Measurements from ENCODE around the gene GSTM2. TPM values are rescaled to one million over a fixed set of nuclear protein-coding genes. Genes with fewer than 3 reads are reported as not detected.

The GSTM2 gene
- total RNA-seq, 1 experiment from 2014 or later: 2.5 TPM

GRCh38 chr1:109642626-109643025 lies 25.2 kb upstream of the GSTM2 start:
- TF ChIP-seq CTCF (IDR thresholded peaks at IDR 0.05; ENCODE audit: unreplicated experiment): no peak
- H3K27me3 Mint-ChIP-seq (ENCODE audit: unreplicated experiment): no peaks in the 10 kb centered on the region
- no TSS peak for BruUV-seq (replicated peaks)
- no peaks in the 10 kb centered on the region for H3K9me3 Mint-ChIP-seq (ENCODE audit: low read depth, unreplicated experiment)
- no peak for DNase-seq
- intact Hi-C loops (cut with micrococcal nuclease; ENCODE audit: unreplicated experiment): loop anchor here (1.0 to 5.0 kb wide), 4 partner anchors 60 to 340 kb away; partner anchors contain the start of genes AHCYL1 and GNAI3
- H3K4me1 Mint-ChIP-seq (ENCODE audit: low read depth, unreplicated experiment): peaks cover 16% of the 10 kb centered on the region
- H3K4me3 Mint-ChIP-seq (ENCODE audit: low read depth, unreplicated experiment): no peak overlapping the region
- H3K27ac Mint-ChIP-seq (ENCODE audit: unreplicated experiment): no peak overlapping the region
- H3K36me3 Mint-ChIP-seq (ENCODE audit: insufficient read depth, unreplicated experiment): peaks cover 15% of the 10 kb centered on the region
- CTCF ChIA-PET: no interaction called here

GRCh38 chr1:109643385-109644230 lies 24.2 kb upstream of the GSTM2 start:
- Mint-ChIP-seq H3K4me1 (ENCODE audit: low read depth, unreplicated experiment) (peaks cover 16% of the 10 kb centered on the region), H3K4me3 (ENCODE audit: low read depth, unreplicated experiment) (no peak overlapping the region), H3K27me3 (ENCODE audit: unreplicated experiment) (no peaks in the 10 kb centered on the region), H3K36me3 (ENCODE audit: insufficient read depth, unreplicated experiment) (peaks cover 10% of the 10 kb centered on the region), H3K27ac (ENCODE audit: unreplicated experiment) (no peak overlapping the region), H3K9me3 (ENCODE audit: low read depth, unreplicated experiment) (no peaks in the 10 kb centered on the region)
- peak; percentile 88 for DNase-seq
- CTCF ChIA-PET: interaction anchor here (1.5 kb wide), 1 partner anchor 60 kb away, joined by 3 read pairs; no protein-coding TSS in a partner anchor
- peak; percentile 64 for TF ChIP-seq CTCF (IDR thresholded peaks at IDR 0.05; ENCODE audit: unreplicated experiment)
- BruUV-seq (replicated peaks): no TSS peak
- intact Hi-C loops (cut with micrococcal nuclease; ENCODE audit: unreplicated experiment): loop anchor here (1.0 to 5.0 kb wide), 4 partner anchors 59 to 339 kb away; partner anchors contain the start of genes AHCYL1 and GNAI3

GRCh38 chr1:109644670-109645069 lies 23.2 kb upstream of the GSTM2 start:
- Mint-ChIP-seq H3K4me3 (ENCODE audit: low read depth, unreplicated experiment) (peak overlapping the region; percentile 34), H3K27me3 (ENCODE audit: unreplicated experiment) (no peaks in the 10 kb centered on the region), H3K9me3 (ENCODE audit: low read depth, unreplicated experiment) (no peaks in the 10 kb centered on the region), H3K27ac (ENCODE audit: unreplicated experiment) (no peak overlapping the region), H3K4me1 (ENCODE audit: low read depth, unreplicated experiment) (peaks cover 16% of the 10 kb centered on the region), H3K36me3 (ENCODE audit: insufficient read depth, unreplicated experiment) (peaks cover 10% of the 10 kb centered on the region)
- CTCF ChIA-PET: interaction anchor here (0.7 to 1.5 kb wide), 2 partner anchors 59 to 89 kb away, joined by 3 read pairs; no protein-coding TSS in a partner anchor
- no TSS peak for BruUV-seq (replicated peaks)
- peak; percentile 42 for DNase-seq
- intact Hi-C loops (cut with micrococcal nuclease; ENCODE audit: unreplicated experiment): loop anchor here (5.0 kb wide), 3 partner anchors 58 to 338 kb away; partner anchors contain the start of genes AHCYL1 and GNAI3
- TF ChIP-seq CTCF (IDR thresholded peaks at IDR 0.05; ENCODE audit: unreplicated experiment): no peak

GRCh38 chr1:109649491-109649914 lies 18.4 kb upstream of the GSTM2 start:
- H3K4me1 Mint-ChIP-seq (ENCODE audit: low read depth, unreplicated experiment): peaks cover 18% of the 10 kb centered on the region
- no peak for TF ChIP-seq CTCF (IDR thresholded peaks at IDR 0.05; ENCODE audit: unreplicated experiment)
- no peak for DNase-seq
- BruUV-seq (replicated peaks): no TSS peak
- intact Hi-C loops (cut with micrococcal nuclease; ENCODE audit: unreplicated experiment): no loop called here
- H3K36me3 Mint-ChIP-seq (ENCODE audit: insufficient read depth, unreplicated experiment): peaks cover 6% of the 10 kb centered on the region
- H3K9me3 Mint-ChIP-seq (ENCODE audit: low read depth, unreplicated experiment): no peaks in the 10 kb centered on the region
- CTCF ChIA-PET: interaction anchor here (1.4 kb wide), 1 partner anchor 9 kb away, joined by 5 read pairs; no protein-coding TSS in a partner anchor
- H3K4me3 Mint-ChIP-seq (ENCODE audit: low read depth, unreplicated experiment): no peak overlapping the region
- no peaks in the 10 kb centered on the region for H3K27me3 Mint-ChIP-seq (ENCODE audit: unreplicated experiment)
- no peak overlapping the region for H3K27ac Mint-ChIP-seq (ENCODE audit: unreplicated experiment)

Data from Calu3 (cell line).